Peyer's patch (tissue), 4 donors: ENCODE results near the gene CHEK1.
A peak's percentile ranks its signal among the peaks of the same experiment; 100 is the strongest.

Experiments
- CTCF ChIP-seq, 6 experiments: fragments of 450-650 bp in 4 of 6; fragments of 200-600 bp in 2 of 6; sonication (generic) in 1 of 6; IDR thresholded peaks; one replicate each; pipeline ENCODE4 v1.5.1; 2017 to 2019; ENCODE audit warnings: antibody characterized with exemption in 6 of 6, mild to moderate bottlenecking in 3 of 6, moderate library complexity in 1 of 6
- POLR2A ChIP-seq, 2 donors: fragments of 450-650 bp; IDR thresholded peaks; one replicate each; pipeline ENCODE4 v1.5.1; 2017; ENCODE audit warnings: antibody characterized with exemption in 2 of 2, mild to moderate bottlenecking in 2 of 2, moderate library complexity in 2 of 2

GRCh38 chr11:125625630-125626287 lies 796 bp downstream of the CHEK1 start:
- TF ChIP-seq CTCF (IDR thresholded peaks at IDR 0.05) (no peak), POLR2A (IDR thresholded peaks at IDR 0.05) (peak; percentile 63 to 78)
